ENCODE results near the gene FEM1C. TPM values are rescaled to one million over a fixed set of nuclear protein-coding genes. Genes with fewer than 3 reads are reported as not detected.

Gene FEM1C
- total RNA-seq, 2 experiments from 2014 or later: 16.6 to 16.7 TPM

DNA sequence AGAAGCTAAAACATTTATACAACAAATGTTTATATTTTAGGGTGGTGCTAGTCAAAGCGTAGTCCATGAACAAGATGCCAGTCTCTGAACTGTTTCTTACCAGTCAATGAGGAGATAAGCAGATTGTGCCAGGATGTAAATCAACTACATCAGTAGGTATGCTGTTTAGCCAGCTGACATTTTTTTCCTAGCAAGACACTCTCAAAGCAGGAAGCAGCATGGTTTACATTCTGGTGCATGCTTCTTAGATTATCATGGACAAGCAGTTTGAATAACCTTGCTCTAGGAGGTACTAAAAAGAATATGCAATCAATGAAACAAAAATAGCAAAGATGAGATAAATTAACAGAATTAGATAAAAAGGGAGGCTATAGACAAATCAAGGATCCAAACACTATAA lies 40.7 kb upstream of the FEM1C start:
- Mint-ChIP-seq H3K27ac (no peak overlapping the region), H3K27me3 (no peaks in the 10 kb centered on the region), H3K9me3 (no peaks in the 10 kb centered on the region), H3K36me3 (ENCODE audit: low read depth) (no peaks in the 10 kb centered on the region), H3K4me3 (no peak overlapping the region), H3K4me1 (ENCODE audit: low read depth) (no peaks in the 10 kb centered on the region)
- DNase-seq (no peak), ATAC-seq (no peak)
- intact Hi-C loops (cut with micrococcal nuclease): no loop called here
- ChIA-PET CTCF (interaction anchor here (0.8 to 1.0 kb wide), 2 partner anchors 8 to 275 kb away, joined by 3 to 5 read pairs; no protein-coding TSS in a partner anchor), POLR2A (no interaction called here)
- TF ChIP-seq, protein P1, sequence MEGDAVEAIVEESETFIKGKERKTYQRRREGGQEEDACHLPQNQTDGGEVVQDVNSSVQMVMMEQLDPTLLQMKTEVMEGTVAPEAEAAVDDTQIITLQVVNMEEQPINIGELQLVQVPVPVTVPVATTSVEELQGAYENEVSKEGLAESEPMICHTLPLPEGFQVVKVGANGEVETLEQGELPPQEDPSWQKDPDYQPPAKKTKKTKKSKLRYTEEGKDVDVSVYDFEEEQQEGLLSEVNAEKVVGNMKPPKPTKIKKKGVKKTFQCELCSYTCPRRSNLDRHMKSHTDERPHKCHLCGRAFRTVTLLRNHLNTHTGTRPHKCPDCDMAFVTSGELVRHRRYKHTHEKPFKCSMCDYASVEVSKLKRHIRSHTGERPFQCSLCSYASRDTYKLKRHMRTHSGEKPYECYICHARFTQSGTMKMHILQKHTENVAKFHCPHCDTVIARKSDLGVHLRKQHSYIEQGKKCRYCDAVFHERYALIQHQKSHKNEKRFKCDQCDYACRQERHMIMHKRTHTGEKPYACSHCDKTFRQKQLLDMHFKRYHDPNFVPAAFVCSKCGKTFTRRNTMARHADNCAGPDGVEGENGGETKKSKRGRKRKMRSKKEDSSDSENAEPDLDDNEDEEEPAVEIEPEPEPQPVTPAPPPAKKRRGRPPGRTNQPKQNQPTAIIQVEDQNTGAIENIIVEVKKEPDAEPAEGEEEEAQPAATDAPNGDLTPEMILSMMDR (IDR thresholded peaks at IDR 0.05): no peak

DNA sequence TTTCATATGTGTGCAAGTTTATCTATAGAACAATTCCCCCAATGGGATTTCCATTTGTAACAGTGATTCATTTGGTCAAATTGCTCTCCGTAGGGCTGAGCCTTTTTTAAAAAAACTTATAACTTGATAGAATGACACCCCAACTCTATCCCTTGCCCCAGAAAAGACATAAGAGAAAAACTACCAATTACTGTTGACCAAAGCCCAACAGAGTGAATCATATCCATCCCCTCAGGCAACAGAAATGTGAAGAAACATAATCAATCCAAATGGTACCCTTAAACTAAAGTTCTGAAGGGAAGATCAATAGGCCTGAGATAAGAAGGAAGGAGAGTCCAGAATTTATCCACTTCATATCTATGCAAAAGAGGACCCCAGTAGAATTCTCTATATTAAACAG lies 39.9 kb upstream of the FEM1C start:
- DNase-seq (no peak), ATAC-seq (no peak)
- Mint-ChIP-seq H3K27ac (no peak overlapping the region), H3K4me3 (no peak overlapping the region), H3K36me3 (ENCODE audit: low read depth) (no peaks in the 10 kb centered on the region), H3K27me3 (no peaks in the 10 kb centered on the region), H3K4me1 (ENCODE audit: low read depth) (no peaks in the 10 kb centered on the region), H3K9me3 (no peaks in the 10 kb centered on the region)
- POLR2A ChIA-PET: no interaction called here
- TF ChIP-seq, protein P1 (IDR thresholded peaks at IDR 0.05): no peak
- CTCF ChIA-PET: interaction anchor here (0.8 to 1.0 kb wide), 2 partner anchors 8 to 274 kb away, joined by 3 to 5 read pairs; no protein-coding TSS in a partner anchor
- intact Hi-C loops (cut with micrococcal nuclease): no loop called here

DNA sequence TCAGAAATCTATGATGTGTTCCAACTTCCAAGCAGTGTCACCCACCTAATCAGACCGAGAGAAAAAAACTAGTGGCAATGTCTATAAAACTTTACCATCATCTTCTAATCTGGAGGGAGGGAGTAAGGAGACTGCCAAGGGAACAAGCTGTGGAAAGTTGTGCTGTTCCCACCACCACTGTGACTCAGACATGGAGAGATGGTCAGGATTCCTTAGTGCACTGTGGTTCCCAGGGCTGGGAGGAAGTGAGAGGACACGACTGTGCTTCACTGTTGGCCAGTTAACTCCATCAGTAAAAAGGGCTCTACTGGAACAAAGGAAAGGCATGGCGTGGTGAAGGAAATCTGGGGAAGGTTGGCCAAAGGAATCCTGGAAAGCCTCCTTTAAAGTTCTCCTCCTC lies 38.9 kb upstream of the FEM1C start:
- DNase-seq (no peak), ATAC-seq (no peak)
- TF ChIP-seq, protein P1 (IDR thresholded peaks at IDR 0.05): no peak
- no peaks in the 10 kb centered on the region for H3K27me3 Mint-ChIP-seq
- no peaks in the 10 kb centered on the region for H3K9me3 Mint-ChIP-seq
- POLR2A ChIA-PET: no interaction called here
- H3K4me3 Mint-ChIP-seq: no peak overlapping the region
- no peak overlapping the region for H3K27ac Mint-ChIP-seq
- intact Hi-C loops (cut with micrococcal nuclease): no loop called here
- H3K36me3 Mint-ChIP-seq (ENCODE audit: low read depth): no peaks in the 10 kb centered on the region
- CTCF ChIA-PET: interaction anchor here (0.9 to 1.3 kb wide), 2 partner anchors 9 to 274 kb away, joined by 3 to 4 read pairs; no protein-coding TSS in a partner anchor
- no peaks in the 10 kb centered on the region for H3K4me1 Mint-ChIP-seq (ENCODE audit: low read depth)

DNA sequence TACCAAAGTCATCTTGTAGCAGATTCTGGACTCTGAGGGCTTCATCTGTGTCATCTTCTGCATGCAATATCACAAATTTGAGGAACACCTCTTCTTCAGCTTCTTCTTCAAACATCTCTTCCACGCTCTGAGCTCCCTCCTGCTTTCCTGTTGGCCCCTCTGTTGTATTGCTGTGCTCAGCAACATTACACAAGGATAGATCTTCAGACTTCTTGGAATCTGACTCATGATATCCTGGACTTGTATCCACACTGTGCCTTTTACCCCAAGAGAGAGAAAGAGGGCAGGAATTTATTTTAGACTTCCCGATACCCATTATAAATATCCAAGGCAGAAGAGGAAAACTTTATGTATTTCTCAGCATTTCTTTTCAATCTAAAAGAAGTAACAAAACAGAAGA lies 36.4 kb upstream of the FEM1C start:
- no peak for ATAC-seq
- Mint-ChIP-seq H3K27me3 (no peaks in the 10 kb centered on the region), H3K27ac (no peak overlapping the region), H3K4me1 (ENCODE audit: low read depth) (no peaks in the 10 kb centered on the region), H3K9me3 (no peaks in the 10 kb centered on the region), H3K36me3 (ENCODE audit: low read depth) (no peaks in the 10 kb centered on the region), H3K4me3 (no peak overlapping the region)
- intact Hi-C loops (cut with micrococcal nuclease): no loop called here
- TF ChIP-seq, protein P1 (IDR thresholded peaks at IDR 0.05): no peak
- ChIA-PET CTCF (interaction anchor here (1.2 to 1.3 kb wide), 2 partner anchors 13 to 275 kb away, joined by 3 read pairs; no protein-coding TSS in a partner anchor), POLR2A (no interaction called here)
- DNase-seq: no peak

DNA sequence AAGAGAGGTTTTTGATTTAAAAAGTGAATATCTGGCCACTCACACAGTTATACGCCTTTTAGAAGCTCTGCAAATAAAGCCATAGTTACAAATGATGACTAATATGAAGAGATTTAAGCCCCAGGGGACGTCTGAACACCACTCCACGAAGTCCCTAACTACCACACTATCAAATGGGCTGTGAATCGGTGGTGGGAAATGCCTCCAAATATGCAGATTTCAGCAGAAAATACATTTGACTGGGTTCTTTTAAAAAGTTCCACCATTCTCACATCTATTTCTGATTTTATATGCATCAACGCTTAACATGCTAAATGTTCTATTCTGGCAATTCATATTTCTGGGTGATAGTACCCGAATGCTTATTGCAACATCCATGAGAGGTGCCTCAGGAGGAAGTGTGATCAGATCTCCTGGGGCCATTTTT lies 35.2 kb upstream of the FEM1C start:
- ChIA-PET CTCF (no interaction called here), POLR2A (no interaction called here)
- Mint-ChIP-seq H3K36me3 (ENCODE audit: low read depth) (no peaks in the 10 kb centered on the region), H3K4me3 (no peak overlapping the region), H3K4me1 (ENCODE audit: low read depth) (no peaks in the 10 kb centered on the region), H3K9me3 (no peaks in the 10 kb centered on the region), H3K27me3 (no peaks in the 10 kb centered on the region), H3K27ac (no peak overlapping the region)
- ATAC-seq (no peak), DNase-seq (no peak)
- intact Hi-C loops (cut with micrococcal nuclease): loop anchor here (10.0 kb wide), 1 partner anchor 205 kb away; no protein-coding TSS in a partner anchor
- TF ChIP-seq, protein P1 (IDR thresholded peaks at IDR 0.05): no peak
